Natural killer cell (primary cell): Measurements from ENCODE around the gene ZNF536. TPM values are rescaled to one million over a fixed set of nuclear protein-coding genes. Genes with fewer than 3 reads are reported as not detected.

Experiments used
- ATAC-seq, 3 donors: fragments of 150-1000 bp in 2 of 3; fragments of 200-7000 bp in 1 of 3; cut with Tn5 transposase; 1 replicate in 1 of 3; 2 replicates in 2 of 3; pipeline ENCODE4 v1.10.0; 2021; ENCODE audit warnings: mild to moderate bottlenecking in 2 of 3, moderate library complexity in 2 of 3
- DNase-seq, 2 donors: peaks; one replicate each; pipeline versions ENCODE4 v3.0.0 to v3.0.0-alpha.2; 2013 to 2021; ENCODE audit warnings: mixed read lengths in 1 of 2
- H3K27ac ChIP-seq: one replicate; pipeline ENCODE4 v1.5.1; 2013; ENCODE audit warnings: mild to moderate bottlenecking, low read length
- H3K27me3 ChIP-seq: one replicate; pipeline ENCODE4 v1.6.1; 2013; ENCODE audit warnings: low read length; ENCODE audit not compliant: control insufficient read depth, insufficient read depth
- H3K36me3 ChIP-seq: one replicate; pipeline ENCODE4 v1.6.1; 2013; ENCODE audit warnings: low read length; ENCODE audit not compliant: control insufficient read depth, insufficient read depth
- H3K4me1 ChIP-seq: one replicate; pipeline ENCODE4 v1.6.1; 2013; ENCODE audit warnings: low read length; ENCODE audit not compliant: control insufficient read depth, insufficient read depth
- H3K4me3 ChIP-seq: one replicate; pipeline ENCODE4 v1.5.1; 2013; ENCODE audit warnings: low read length
- H3K9me3 ChIP-seq: one replicate; pipeline ENCODE4 v1.6.1; 2013; ENCODE audit warnings: low read length; ENCODE audit not compliant: control insufficient read depth, insufficient read depth
- H3K27ac Mint-ChIP-seq, 2 donors: one replicate each; pipeline ENCODE4 v1.8.0; 2022; ENCODE audit warnings: mild to moderate bottlenecking in 2 of 2, mixed read lengths in 2 of 2, moderate library complexity in 1 of 2
- H3K27me3 Mint-ChIP-seq, 2 donors: one replicate each; pipeline ENCODE4 v1.8.0; 2022; ENCODE audit warnings: low read depth in 2 of 2, mixed read lengths in 2 of 2
- H3K36me3 Mint-ChIP-seq: one replicate; pipeline ENCODE4 v1.8.0; 2022; ENCODE audit warnings: mixed read lengths
- H3K4me1 Mint-ChIP-seq, 2 donors: one replicate each; pipeline ENCODE4 v1.8.0; 2022; ENCODE audit warnings: mixed read lengths in 2 of 2
- H3K4me3 Mint-ChIP-seq: one replicate; pipeline ENCODE4 v1.8.0; 2022; ENCODE audit warnings: mild to moderate bottlenecking, moderate library complexity, mixed read lengths
- H3K9me3 Mint-ChIP-seq, 2 donors: one replicate each; pipeline ENCODE4 v1.8.0; 2022; ENCODE audit warnings: mixed read lengths in 2 of 2
- CTCF ChIP-seq: fragments of 200-600 bp; IDR thresholded peaks from one replicate; pipeline ENCODE4 v1.8.0; 2022; ENCODE audit warnings: antibody characterized with exemption
- WGBS: methylation state at CpG from one replicate; pipeline ENCODE4 v1.1.7; 2013; ENCODE audit warnings: missing lambda C conversion rate; ENCODE audit not compliant: insufficient coverage; 5-methylcytosine and 5-hydroxymethylcytosine counted together
- intact Hi-C: fragments of 100-400 bp; cut with micrococcal nuclease; formaldehyde crosslinking; loops from one replicate; pipeline ENCODE4 v1.14.2; 2022
- total RNA-seq, 4 donors: library from RNA; stranded (reverse); fragments of 120-200 nt in 1 of 4; gene quantifications; one replicate each; pipeline versions ENCODE4 v1.2.3 to v1.2.4, GENCODE V29; 2013 to 2022

The ZNF536 gene
- total RNA-seq, 3 donors from 2014 or later (not counting 1 experiment from before 2014, with no cell fraction given): not detected

GRCh38 chr19:30498707-30499106 lies 126.5 kb downstream of the ZNF536 start:
- 22% methylated on average over 12 of the region's 12 CpGs for WGBS
- H3K4me1 ChIP-seq: no peaks in the 10 kb centered on the region
- no peaks in the 10 kb centered on the region for H3K9me3 ChIP-seq
- H3K27me3 ChIP-seq: peaks cover 2% of the 10 kb centered on the region
- H3K27ac ChIP-seq: no peak overlapping the region
- no peak overlapping the region for H3K4me3 ChIP-seq
- TF ChIP-seq CTCF: no peak
- ATAC-seq: no peak
- no peak overlapping the region for H3K4me3 Mint-ChIP-seq
- intact Hi-C loops: no loop called here
- H3K4me1 Mint-ChIP-seq: no peaks in the 10 kb centered on the region
- no peaks in the 10 kb centered on the region for H3K9me3 Mint-ChIP-seq
- no peak for DNase-seq
- H3K36me3 Mint-ChIP-seq: no peaks in the 10 kb centered on the region
- H3K36me3 ChIP-seq: no peaks in the 10 kb centered on the region
- peaks cover 7 to 15% of the 10 kb centered on the region in 2 donors for H3K27me3 Mint-ChIP-seq
- no peak overlapping the region for H3K27ac Mint-ChIP-seq

GRCh38 chr19:30504272-30504671 lies 132.1 kb downstream of the ZNF536 start:
- peaks cover 5 to 26% of the 10 kb centered on the region in 2 donors for H3K27me3 Mint-ChIP-seq
- no peak for DNase-seq
- no peaks in the 10 kb centered on the region for H3K9me3 Mint-ChIP-seq

GRCh38 chr19:30512176-30513081 lies 140.2 kb downstream of the ZNF536 start:
- H3K27ac Mint-ChIP-seq: no peak overlapping the region
- Histone ChIP-seq H3K36me3 (no peaks in the 10 kb centered on the region), H3K4me1 (no peaks in the 10 kb centered on the region), H3K27ac (no peak overlapping the region), H3K27me3 (no peaks in the 10 kb centered on the region), H3K9me3 (no peaks in the 10 kb centered on the region), H3K4me3 (no peak overlapping the region)
- TF ChIP-seq CTCF: no peak
- H3K4me3 Mint-ChIP-seq: no peak overlapping the region
- ATAC-seq (no peak), DNase-seq (no peak)
- no peaks in the 10 kb centered on the region for H3K9me3 Mint-ChIP-seq
- H3K4me1 Mint-ChIP-seq: no peaks in the 10 kb centered on the region
- WGBS: 89% methylated on average over 7 of the region's 10 CpGs
- H3K36me3 Mint-ChIP-seq: no peaks in the 10 kb centered on the region
- H3K27me3 Mint-ChIP-seq: peaks cover 8 to 15% of the 10 kb centered on the region in 2 donors
- intact Hi-C loops: no loop called here

More at GRCh38 chr19:30504272-30504671, 132.1 kb downstream of the ZNF536 start:
- Histone ChIP-seq H3K36me3 (no peaks in the 10 kb centered on the region), H3K9me3 (no peaks in the 10 kb centered on the region), H3K27me3 (peaks cover 2% of the 10 kb centered on the region), H3K27ac (no peak overlapping the region), H3K4me3 (no peak overlapping the region), H3K4me1 (no peaks in the 10 kb centered on the region)
- Mint-ChIP-seq H3K36me3 (no peaks in the 10 kb centered on the region), H3K4me1 (no peaks in the 10 kb centered on the region), H3K27ac (no peak overlapping the region), H3K4me3 (no peak overlapping the region)
- no peak for ATAC-seq
- intact Hi-C loops: no loop called here
- no peak for TF ChIP-seq CTCF

GRCh38 chr19:30513082-30513411 lies 140.9 kb downstream of the ZNF536 start:
- H3K27me3 ChIP-seq: no peaks in the 10 kb centered on the region
- no peak overlapping the region for H3K4me3 ChIP-seq
- Mint-ChIP-seq H3K27ac (no peak overlapping the region), H3K4me1 (no peaks in the 10 kb centered on the region), H3K27me3 (peaks cover 8 to 9% of the 10 kb centered on the region in 2 donors), H3K36me3 (no peaks in the 10 kb centered on the region), H3K4me3 (no peak overlapping the region), H3K9me3 (no peaks in the 10 kb centered on the region)
- TF ChIP-seq CTCF: no peak
- WGBS: 88% methylated on average over 5 of the region's 6 CpGs
- H3K27ac ChIP-seq: no peak overlapping the region
- DNase-seq (no peak), ATAC-seq (no peak)
- no peaks in the 10 kb centered on the region for H3K4me1 ChIP-seq
- no peaks in the 10 kb centered on the region for H3K9me3 ChIP-seq
- intact Hi-C loops: no loop called here
- H3K36me3 ChIP-seq: no peaks in the 10 kb centered on the region
